ENCODE measurements around the gene CHIA. TPM values are rescaled to one million over a fixed set of nuclear protein-coding genes. Genes with fewer than 3 reads are reported as not detected.

The CHIA gene
- total RNA-seq, 2 experiments from 2014 or later: not detected

DNA sequence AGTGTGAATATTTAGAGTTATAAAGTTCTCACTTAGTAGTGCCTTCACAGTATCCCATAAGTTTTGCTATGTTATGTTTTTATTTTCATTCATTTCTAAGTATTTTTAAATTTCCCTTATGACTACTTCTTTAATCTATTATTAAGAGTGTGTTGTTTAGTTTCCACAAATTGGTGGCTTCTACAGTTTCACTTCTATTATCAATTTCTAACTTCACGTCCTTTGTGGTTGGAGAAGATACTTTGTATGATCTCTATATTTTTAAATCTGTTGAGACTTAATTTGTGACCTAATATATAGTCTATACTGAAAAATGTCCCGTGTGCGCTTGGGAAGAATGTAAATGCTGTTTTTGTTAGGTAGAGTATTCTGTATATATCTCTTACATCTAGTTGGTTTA, 11.7 kb downstream of the CHIA start:
- no peak for DNase-seq (ENCODE audit: low spot score)
- no TSS peak for BruUV-seq (replicated peaks)
- H3K9me2 ChIP-seq (ENCODE audit: insufficient read depth, low read length): 0 out of 2 replicates have a peak, but pooled peaks cover 4% of the 10 kb centered on the region
- H3K4me3 ChIP-seq (ENCODE audit: low read depth, low read length, poor library complexity, severe bottlenecking): no peak overlapping the region
- H3K36me3 ChIP-seq (ENCODE audit: insufficient read depth, low read length): no peaks in the 10 kb centered on the region
- CTCF ChIA-PET (ENCODE audit: unreplicated experiment): no interaction called here
- POLR2A ChIA-PET: no interaction called here
- TF ChIP-seq EZH2phosphoT487 (IDR thresholded peaks at IDR 0.05; ENCODE audit: borderline replicate concordance, low read depth, low read length): no peak
- TF ChIP-seq, protein P1, sequence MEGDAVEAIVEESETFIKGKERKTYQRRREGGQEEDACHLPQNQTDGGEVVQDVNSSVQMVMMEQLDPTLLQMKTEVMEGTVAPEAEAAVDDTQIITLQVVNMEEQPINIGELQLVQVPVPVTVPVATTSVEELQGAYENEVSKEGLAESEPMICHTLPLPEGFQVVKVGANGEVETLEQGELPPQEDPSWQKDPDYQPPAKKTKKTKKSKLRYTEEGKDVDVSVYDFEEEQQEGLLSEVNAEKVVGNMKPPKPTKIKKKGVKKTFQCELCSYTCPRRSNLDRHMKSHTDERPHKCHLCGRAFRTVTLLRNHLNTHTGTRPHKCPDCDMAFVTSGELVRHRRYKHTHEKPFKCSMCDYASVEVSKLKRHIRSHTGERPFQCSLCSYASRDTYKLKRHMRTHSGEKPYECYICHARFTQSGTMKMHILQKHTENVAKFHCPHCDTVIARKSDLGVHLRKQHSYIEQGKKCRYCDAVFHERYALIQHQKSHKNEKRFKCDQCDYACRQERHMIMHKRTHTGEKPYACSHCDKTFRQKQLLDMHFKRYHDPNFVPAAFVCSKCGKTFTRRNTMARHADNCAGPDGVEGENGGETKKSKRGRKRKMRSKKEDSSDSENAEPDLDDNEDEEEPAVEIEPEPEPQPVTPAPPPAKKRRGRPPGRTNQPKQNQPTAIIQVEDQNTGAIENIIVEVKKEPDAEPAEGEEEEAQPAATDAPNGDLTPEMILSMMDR (conservative IDR thresholded peaks at IDR 0.05; ENCODE audit: low read length): no peak
- H3K79me2 ChIP-seq (ENCODE audit: insufficient read depth, low read depth, low read length): no peaks in the 10 kb centered on the region
- no peak overlapping the region for H3K27ac ChIP-seq (ENCODE audit: low read depth, low read length, poor library complexity, severe bottlenecking)
- intact Hi-C loops (cut with micrococcal nuclease; ENCODE audit: unreplicated experiment): no loop called here
- H2AFZ ChIP-seq (ENCODE audit: low read length): no peak overlapping the region
- H3K9me3 ChIP-seq (ENCODE audit: low read length): peaks cover 6% of the 10 kb centered on the region
- no peak overlapping the region; the same call in 1 of the 2 replicates for H3K4me2 ChIP-seq (ENCODE audit: low read length)
- H3K4me1 ChIP-seq (ENCODE audit: insufficient read depth, low read length, poor library complexity, severe bottlenecking): no peaks in the 10 kb centered on the region
- no peaks in the 10 kb centered on the region for H4K20me1 ChIP-seq (ENCODE audit: insufficient read depth, low read length)

DNA sequence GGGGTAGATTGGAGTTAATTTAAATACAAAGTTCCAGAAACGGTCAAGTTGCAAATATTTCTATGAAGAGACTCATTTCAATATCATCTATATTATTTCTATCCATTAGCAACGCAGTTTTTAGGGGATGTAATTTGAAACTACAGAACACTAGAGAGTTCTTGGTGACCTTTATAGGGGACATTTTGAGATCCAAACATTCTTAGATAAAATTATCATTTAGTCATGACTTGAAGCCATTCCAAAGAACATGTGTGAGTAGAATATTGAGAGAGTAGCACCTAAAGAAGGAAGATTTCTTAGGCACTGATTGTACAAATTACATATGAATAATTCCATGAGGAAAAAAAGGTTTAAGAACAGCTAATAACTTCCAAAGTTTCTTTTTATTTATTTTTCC, 19.0 kb downstream of the CHIA start:
- no peaks in the 10 kb centered on the region for H3K9me2 ChIP-seq (ENCODE audit: insufficient read depth, low read length)
- no peaks in the 10 kb centered on the region for H3K36me3 ChIP-seq (ENCODE audit: insufficient read depth, low read length)
- intact Hi-C loops (cut with micrococcal nuclease; ENCODE audit: unreplicated experiment): no loop called here
- no peak overlapping the region for H3K27ac ChIP-seq (ENCODE audit: low read depth, low read length, poor library complexity, severe bottlenecking)
- no peaks in the 10 kb centered on the region for H4K20me1 ChIP-seq (ENCODE audit: insufficient read depth, low read length)
- no peak overlapping the region for H3K4me3 ChIP-seq (ENCODE audit: low read depth, low read length, poor library complexity, severe bottlenecking)
- ChIA-PET CTCF (ENCODE audit: unreplicated experiment) (no interaction called here), POLR2A (no interaction called here)
- no peaks in the 10 kb centered on the region for H3K4me1 ChIP-seq (ENCODE audit: insufficient read depth, low read length, poor library complexity, severe bottlenecking)
- DNase-seq (ENCODE audit: low spot score): no peak
- no peaks in the 10 kb centered on the region for H3K79me2 ChIP-seq (ENCODE audit: insufficient read depth, low read depth, low read length)
- TF ChIP-seq, protein P1 (conservative IDR thresholded peaks at IDR 0.05; ENCODE audit: low read length): no peak
- no peak for TF ChIP-seq EZH2phosphoT487 (IDR thresholded peaks at IDR 0.05; ENCODE audit: borderline replicate concordance, low read depth, low read length)
- H3K9me3 ChIP-seq (ENCODE audit: low read length): no peaks in the 10 kb centered on the region
- BruUV-seq (replicated peaks): no TSS peak
- no peak overlapping the region for H2AFZ ChIP-seq (ENCODE audit: low read length)
- no peak overlapping the region for H3K4me2 ChIP-seq (ENCODE audit: low read length)

DNA sequence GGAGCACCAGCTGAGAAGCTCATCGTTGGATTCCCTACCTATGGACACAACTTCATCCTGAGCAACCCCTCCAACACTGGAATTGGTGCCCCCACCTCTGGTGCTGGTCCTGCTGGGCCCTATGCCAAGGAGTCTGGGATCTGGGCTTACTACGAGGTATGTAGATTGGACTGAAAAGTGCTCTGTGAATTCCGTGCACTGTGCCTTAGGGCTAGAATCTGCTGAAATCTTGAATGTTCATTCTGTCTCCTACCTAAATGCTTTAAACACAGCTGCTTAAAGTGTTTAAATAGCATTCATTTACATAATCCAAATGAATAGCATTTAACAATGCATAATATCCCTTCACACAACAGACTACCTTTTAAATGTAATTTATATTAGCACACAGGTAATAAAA, 27.9 kb downstream of the CHIA start:
- ChIA-PET POLR2A (no interaction called here), CTCF (ENCODE audit: unreplicated experiment) (no interaction called here)
- no peak for DNase-seq (ENCODE audit: low spot score)
- TF ChIP-seq EZH2phosphoT487 (IDR thresholded peaks at IDR 0.05; ENCODE audit: borderline replicate concordance, low read depth, low read length): no peak
- TF ChIP-seq, protein P1 (conservative IDR thresholded peaks at IDR 0.05; ENCODE audit: low read length): no peak
- H4K20me1 ChIP-seq (ENCODE audit: insufficient read depth, low read length): no peaks in the 10 kb centered on the region
- no peaks in the 10 kb centered on the region for H3K9me2 ChIP-seq (ENCODE audit: insufficient read depth, low read length)
- H3K4me1 ChIP-seq (ENCODE audit: insufficient read depth, low read length, poor library complexity, severe bottlenecking): no peaks in the 10 kb centered on the region
- BruUV-seq (replicated peaks): no TSS peak
- no peak overlapping the region for H3K4me3 ChIP-seq (ENCODE audit: low read depth, low read length, poor library complexity, severe bottlenecking)
- H3K9me3 ChIP-seq (ENCODE audit: low read length): no peaks in the 10 kb centered on the region
- H3K4me2 ChIP-seq (ENCODE audit: low read length): no peak overlapping the region
- no peaks in the 10 kb centered on the region for H3K36me3 ChIP-seq (ENCODE audit: insufficient read depth, low read length)
- no peak overlapping the region for H2AFZ ChIP-seq (ENCODE audit: low read length)
- intact Hi-C loops (cut with micrococcal nuclease; ENCODE audit: unreplicated experiment): no loop called here
- no peak overlapping the region for H3K27ac ChIP-seq (ENCODE audit: low read depth, low read length, poor library complexity, severe bottlenecking)
- no peaks in the 10 kb centered on the region for H3K79me2 ChIP-seq (ENCODE audit: insufficient read depth, low read depth, low read length)
